NCI-H2227 (cell line): Measurements from ENCODE around the gene RUFY2.

ENCODE experiments used
- DNase-seq: peaks from one replicate; lab custom pipeline; 2025; ENCODE audit not compliant: unreplicated experiment; lab: John Stamatoyannopoulos, UW

RUFY2 gene

GRCh38 chr10:68364101-68364886 lies 42.8 kb downstream of the RUFY2 start:
- DNase-seq: no peak

GRCh38 chr10:68362590-68362989 lies 44.5 kb downstream of the RUFY2 start:
- no peak for DNase-seq

- no peak for DNase-seq
Measured at GRCh38 chr10:68359189-68359588, 47.9 kb downstream of the RUFY2 start.

GRCh38 chr10:68353537-68353936 lies 53.5 kb downstream of the RUFY2 start:
- DNase-seq: no peak

- peak; percentile 41 for DNase-seq
Measured at GRCh38 chr10:68348265-68348741, 58.8 kb downstream of the RUFY2 start.

GRCh38 chr10:68346774-68347173 lies 60.3 kb downstream of the RUFY2 start:
- DNase-seq: no peak

- DNase-seq: no peak
Measured at GRCh38 chr10:68345621-68346020, 61.5 kb downstream of the RUFY2 start.

- DNase-seq: no peak
Measured at GRCh38 chr10:68342909-68343516, 64.1 kb downstream of the RUFY2 start.

GRCh38 chr10:68340358-68341080 lies 66.6 kb downstream of the RUFY2 start:
- DNase-seq: no peak

GRCh38 chr10:68336754-68337351 lies 70.2 kb downstream of the RUFY2 start:
- no peak for DNase-seq

GRCh38 chr10:68334672-68335467 lies 72.2 kb downstream of the RUFY2 start:
- no peak for DNase-seq

GRCh38 chr10:68333440-68334431 lies 73.3 kb downstream of the RUFY2 start:
- DNase-seq: no peak

GRCh38 chr10:68333058-68333395 lies 74.0 kb downstream of the RUFY2 start:
- no peak for DNase-seq

GRCh38 chr10:68332259-68333057 lies 74.6 kb downstream of the RUFY2 start, which contains the start of gene PBLD:
Gene PBLD (minus strand): TSS chr10:68332928. CDS start chr10:68306844, 26,084 bp downstream.
- peak; percentile 82 for DNase-seq

- peak; percentile 96 for DNase-seq
Measured at GRCh38 chr10:68331455-68332258, 75.4 kb downstream of the RUFY2 start, which contains the start of gene HNRNPH3. Gene HNRNPH3 (plus strand): TSS chr10:68332064. CDS start chr10:68337222, 5,158 bp downstream.

GRCh38 chr10:68330852-68331454 lies 76.1 kb downstream of the RUFY2 start:
- DNase-seq: peak; percentile 54

- no peak for DNase-seq
Measured at GRCh38 chr10:68329506-68329861, 77.6 kb downstream of the RUFY2 start.
